ENCODE data around the gene SLC38A10. TPM values are rescaled to one million over a fixed set of nuclear protein-coding genes. Genes with fewer than 3 reads are reported as not detected.
A peak's percentile ranks its signal among the peaks of the same experiment; 100 is the strongest.

The SLC38A10 gene
- total and polyA plus RNA-seq, 2 of the 13 experiments (the other 11 are each of a cell fraction or from before 2014, with no cell fraction given) = 23.4 to 55.8 TPM

DNA sequence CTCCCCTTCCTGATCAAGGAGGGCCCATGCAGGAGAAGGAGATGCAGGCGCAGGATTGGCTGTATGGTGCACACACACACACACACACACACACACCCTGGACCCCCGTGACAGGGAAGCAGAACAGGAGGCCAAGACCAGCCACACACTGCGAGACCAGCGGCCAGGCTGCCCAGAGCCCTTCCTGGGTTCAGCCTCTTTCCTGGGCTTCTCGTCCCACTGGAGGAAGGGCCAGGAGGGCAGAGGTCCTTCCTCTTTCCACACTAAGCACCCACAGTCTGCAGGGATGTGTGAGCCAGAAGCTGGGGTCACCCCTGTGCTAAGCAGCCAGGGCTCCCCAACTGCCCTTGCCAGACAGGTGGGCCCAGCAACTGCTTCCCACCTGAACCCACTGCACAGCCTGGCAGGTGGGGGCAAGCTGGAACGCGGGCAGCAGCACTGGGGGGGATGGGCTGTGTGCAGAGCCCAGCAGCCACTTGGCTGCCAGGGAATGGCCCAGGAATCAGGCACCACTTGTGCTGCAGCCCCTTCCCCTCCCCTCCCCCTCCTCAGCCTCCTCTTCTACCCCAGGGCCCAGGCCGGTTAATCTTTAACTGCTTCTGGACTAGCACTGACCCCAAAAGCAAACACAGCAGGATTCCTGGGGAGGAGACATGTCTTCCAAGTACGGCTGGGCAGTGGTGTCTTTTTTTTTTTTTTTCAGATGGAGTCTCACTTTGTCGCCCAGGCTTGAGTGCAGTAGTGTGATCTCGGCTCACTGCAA, 44.6 kb upstream of the SLC38A10 start (continued):
- no peak for TF ChIP-seq SNAPC4 (CRISPR knock-in tag; IDR thresholded peaks at IDR 0.05)
- no peak for TF ChIP-seq ZBTB38 (CRISPR knock-in tag; IDR thresholded peaks at IDR 0.05)
- TF ChIP-seq MED13 (CRISPR knock-in tag; IDR thresholded peaks at IDR 0.05) = peak; percentile 62; the same call in 1 of the 2 replicates
- TF ChIP-seq ATF1 (CRISPR knock-in tag; IDR thresholded peaks at IDR 0.05) = no peak
- peak; percentile 75; the same call in 1 of the 2 replicates for TF ChIP-seq ZBTB7A (CRISPR knock-in tag; IDR thresholded peaks at IDR 0.05)
- TF ChIP-seq, protein P1, sequence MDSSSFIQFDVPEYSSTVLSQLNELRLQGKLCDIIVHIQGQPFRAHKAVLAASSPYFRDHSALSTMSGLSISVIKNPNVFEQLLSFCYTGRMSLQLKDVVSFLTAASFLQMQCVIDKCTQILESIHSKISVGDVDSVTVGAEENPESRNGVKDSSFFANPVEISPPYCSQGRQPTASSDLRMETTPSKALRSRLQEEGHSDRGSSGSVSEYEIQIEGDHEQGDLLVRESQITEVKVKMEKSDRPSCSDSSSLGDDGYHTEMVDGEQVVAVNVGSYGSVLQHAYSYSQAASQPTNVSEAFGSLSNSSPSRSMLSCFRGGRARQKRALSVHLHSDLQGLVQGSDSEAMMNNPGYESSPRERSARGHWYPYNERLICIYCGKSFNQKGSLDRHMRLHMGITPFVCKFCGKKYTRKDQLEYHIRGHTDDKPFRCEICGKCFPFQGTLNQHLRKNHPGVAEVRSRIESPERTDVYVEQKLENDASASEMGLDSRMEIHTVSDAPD (CRISPR knock-in tag; IDR thresholded peaks at IDR 0.05) = no peak
- TF ChIP-seq ZFP36L1 (CRISPR knock-in tag; IDR thresholded peaks at IDR 0.05) = no peak
- no peak for TF ChIP-seq ZNF570 (CRISPR knock-in tag; IDR thresholded peaks at IDR 0.05; ENCODE audit: borderline replicate concordance)
- 0 out of 2 replicates have a peak, but pooled peaks have one; percentile 28 for TF ChIP-seq PAWR (CRISPR knock-in tag; IDR thresholded peaks at IDR 0.05; ENCODE audit: borderline replicate concordance)
- TF ChIP-seq, protein P2, sequence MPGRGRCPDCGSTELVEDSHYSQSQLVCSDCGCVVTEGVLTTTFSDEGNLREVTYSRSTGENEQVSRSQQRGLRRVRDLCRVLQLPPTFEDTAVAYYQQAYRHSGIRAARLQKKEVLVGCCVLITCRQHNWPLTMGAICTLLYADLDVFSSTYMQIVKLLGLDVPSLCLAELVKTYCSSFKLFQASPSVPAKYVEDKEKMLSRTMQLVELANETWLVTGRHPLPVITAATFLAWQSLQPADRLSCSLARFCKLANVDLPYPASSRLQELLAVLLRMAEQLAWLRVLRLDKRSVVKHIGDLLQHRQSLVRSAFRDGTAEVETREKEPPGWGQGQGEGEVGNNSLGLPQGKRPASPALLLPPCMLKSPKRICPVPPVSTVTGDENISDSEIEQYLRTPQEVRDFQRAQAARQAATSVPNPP (CRISPR knock-in tag; IDR thresholded peaks at IDR 0.05) = no peak
- TF ChIP-seq ZNF17 (CRISPR knock-in tag; IDR thresholded peaks at IDR 0.05) = no peak
- TF ChIP-seq, protein P3, sequence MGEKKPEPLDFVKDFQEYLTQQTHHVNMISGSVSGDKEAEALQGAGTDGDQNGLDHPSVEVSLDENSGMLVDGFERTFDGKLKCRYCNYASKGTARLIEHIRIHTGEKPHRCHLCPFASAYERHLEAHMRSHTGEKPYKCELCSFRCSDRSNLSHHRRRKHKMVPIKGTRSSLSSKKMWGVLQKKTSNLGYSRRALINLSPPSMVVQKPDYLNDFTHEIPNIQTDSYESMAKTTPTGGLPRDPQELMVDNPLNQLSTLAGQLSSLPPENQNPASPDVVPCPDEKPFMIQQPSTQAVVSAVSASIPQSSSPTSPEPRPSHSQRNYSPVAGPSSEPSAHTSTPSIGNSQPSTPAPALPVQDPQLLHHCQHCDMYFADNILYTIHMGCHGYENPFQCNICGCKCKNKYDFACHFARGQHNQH (CRISPR knock-in tag; IDR thresholded peaks at IDR 0.05) = no peak; the same call in 1 of the 2 replicates
- TF ChIP-seq CSRNP2 (CRISPR knock-in tag; conservative IDR thresholded peaks at IDR 0.05; ENCODE audit: low read depth) = no peak
- TF ChIP-seq ZBTB37 (CRISPR knock-in tag; IDR thresholded peaks at IDR 0.05) = no peak
- no peak for TF ChIP-seq CBFB (CRISPR knock-in tag; IDR thresholded peaks at IDR 0.05)
- TF ChIP-seq STAG1 (CRISPR knock-in tag; IDR thresholded peaks at IDR 0.05) = no peak
- no peak for TF ChIP-seq ZNF333 (CRISPR knock-in tag; IDR thresholded peaks at IDR 0.05; ENCODE audit: borderline replicate concordance)

Measured in HepG2 (cell line).